ENCODE results near the gene ARSA.

GRCh38 chr22:50576070-50576469 is 51.9 kb downstream of the ARSA start:
- TF ChIP-seq POLR2AphosphoS5 (IDR thresholded peaks at IDR 0.05): no peak
- TF ChIP-seq, protein P1, sequence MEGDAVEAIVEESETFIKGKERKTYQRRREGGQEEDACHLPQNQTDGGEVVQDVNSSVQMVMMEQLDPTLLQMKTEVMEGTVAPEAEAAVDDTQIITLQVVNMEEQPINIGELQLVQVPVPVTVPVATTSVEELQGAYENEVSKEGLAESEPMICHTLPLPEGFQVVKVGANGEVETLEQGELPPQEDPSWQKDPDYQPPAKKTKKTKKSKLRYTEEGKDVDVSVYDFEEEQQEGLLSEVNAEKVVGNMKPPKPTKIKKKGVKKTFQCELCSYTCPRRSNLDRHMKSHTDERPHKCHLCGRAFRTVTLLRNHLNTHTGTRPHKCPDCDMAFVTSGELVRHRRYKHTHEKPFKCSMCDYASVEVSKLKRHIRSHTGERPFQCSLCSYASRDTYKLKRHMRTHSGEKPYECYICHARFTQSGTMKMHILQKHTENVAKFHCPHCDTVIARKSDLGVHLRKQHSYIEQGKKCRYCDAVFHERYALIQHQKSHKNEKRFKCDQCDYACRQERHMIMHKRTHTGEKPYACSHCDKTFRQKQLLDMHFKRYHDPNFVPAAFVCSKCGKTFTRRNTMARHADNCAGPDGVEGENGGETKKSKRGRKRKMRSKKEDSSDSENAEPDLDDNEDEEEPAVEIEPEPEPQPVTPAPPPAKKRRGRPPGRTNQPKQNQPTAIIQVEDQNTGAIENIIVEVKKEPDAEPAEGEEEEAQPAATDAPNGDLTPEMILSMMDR (IDR thresholded peaks at IDR 0.05): no peak
